Hepatocyte (in vitro differentiated cells): ENCODE data around the gene CTNNA3. TPM values are rescaled to one million over a fixed set of nuclear protein-coding genes. Genes with fewer than 3 reads are reported as not detected.

Experiments used
- DNase-seq: peaks from one replicate; pipeline ENCODE4 v3.0.0-alpha.2; 2016; ENCODE audit warnings: low spot score
- H2AFZ ChIP-seq: fragments of 200-600 bp; sonication (generic); 2 replicates; pipeline ENCODE4 v1.6.0; 2016; ENCODE audit warnings: antibody characterized with exemption, mild to moderate bottlenecking
- H3K27ac ChIP-seq: fragments of 200-600 bp; sonication (generic); 2 replicates; pipeline ENCODE4 v1.5.1; 2016; ENCODE audit warnings: mild to moderate bottlenecking
- H3K27me3 ChIP-seq: fragments of 200-600 bp; sonication (generic); 2 replicates; pipeline ENCODE4 v1.6.1; 2016
- H3K36me3 ChIP-seq: fragments of 200-600 bp; sonication (generic); replicated peaks from 2 replicates; pipeline ENCODE4 v1.5.1; 2016; ENCODE audit warnings: low read depth; ENCODE audit not compliant: insufficient read depth
- H3K4me1 ChIP-seq: fragments of 200-600 bp; sonication (generic); 2 replicates; pipeline ENCODE4 v1.5.1; 2016; ENCODE audit warnings: mild to moderate bottlenecking, moderate library complexity; ENCODE audit not compliant: insufficient read depth
- H3K4me2 ChIP-seq: fragments of 200-600 bp; sonication (generic); 2 replicates; pipeline ENCODE4 v1.6.0; 2016
- H3K4me3 ChIP-seq: fragments of 200-600 bp; sonication (generic); 2 replicates; pipeline ENCODE4 v1.5.1; 2016; ENCODE audit warnings: mild to moderate bottlenecking
- H3K79me2 ChIP-seq: fragments of 200-600 bp; sonication (generic); 2 replicates; pipeline ENCODE4 v1.6.0; 2017; ENCODE audit warnings: mild to moderate bottlenecking
- H3K9me2 ChIP-seq: fragments of 200-600 bp; sonication (generic); replicated peaks from 2 replicates; pipeline ENCODE4 v1.6.0; 2017; ENCODE audit warnings: mild to moderate bottlenecking; ENCODE audit not compliant: insufficient read depth
- H3K9me3 ChIP-seq: fragments of 200-600 bp; sonication (generic); 2 replicates; pipeline ENCODE4 v1.5.1; 2016; ENCODE audit warnings: low read depth, mild to moderate bottlenecking
- H4K20me1 ChIP-seq: fragments of 200-600 bp; sonication (generic); 2 replicates; pipeline ENCODE4 v1.6.0; 2016; ENCODE audit warnings: mild to moderate bottlenecking; ENCODE audit not compliant: insufficient read depth, poor library complexity, severe bottlenecking
- EZH2 ChIP-seq: fragments of 200-600 bp; sonication (generic); IDR thresholded peaks from 2 replicates; pipeline ENCODE4 v1.6.1; 2016; ENCODE audit warnings: antibody characterized with exemption, mild to moderate bottlenecking, borderline replicate concordance
- EZH2phosphoT487 ChIP-seq: fragments of 200-600 bp; sonication (generic); IDR thresholded peaks from one replicate; pipeline ENCODE4 v1.6.1; 2018; ENCODE audit warnings: antibody characterized with exemption, mild to moderate bottlenecking, low read depth, moderate library complexity; ENCODE audit not compliant: unreplicated experiment, severe bottlenecking
- WGBS: methylation state at CpG from one replicate; pipeline ENCODE4 v1.1.6; 2016; ENCODE audit warnings: low lambda C conversion rate; ENCODE audit errors: missing lambda C conversion rate; 5-methylcytosine and 5-hydroxymethylcytosine counted together
- polyA plus RNA-seq: library from polyadenylated mRNA; unstranded; fragments of >200 nt; fragmentation: Nextera tagmentation; extraction: Ambion mirVana; gene quantifications from 2 replicates; pipeline ENCODE4 v1.2.1, GENCODE V29; 2016
- total RNA-seq: library from RNA; depleted of rRNA; stranded (reverse); fragments of >200 nt; gene quantifications from 2 replicates; pipeline ENCODE4 v1.2.3, GENCODE V29; 2014
- TF ChIP-seq, protein P1 (sequence below): fragments of 200-600 bp; sonication (generic); IDR thresholded peaks from 2 replicates; pipeline ENCODE4 v1.5.1; 2016; ENCODE audit warnings: antibody characterized with exemption, mild to moderate bottlenecking; ENCODE audit not compliant: poor library complexity

CTNNA3 gene
- total and polyA plus RNA-seq, 2 experiments from 2014 or later, result 12.9 to 25.9 TPM

DNA sequence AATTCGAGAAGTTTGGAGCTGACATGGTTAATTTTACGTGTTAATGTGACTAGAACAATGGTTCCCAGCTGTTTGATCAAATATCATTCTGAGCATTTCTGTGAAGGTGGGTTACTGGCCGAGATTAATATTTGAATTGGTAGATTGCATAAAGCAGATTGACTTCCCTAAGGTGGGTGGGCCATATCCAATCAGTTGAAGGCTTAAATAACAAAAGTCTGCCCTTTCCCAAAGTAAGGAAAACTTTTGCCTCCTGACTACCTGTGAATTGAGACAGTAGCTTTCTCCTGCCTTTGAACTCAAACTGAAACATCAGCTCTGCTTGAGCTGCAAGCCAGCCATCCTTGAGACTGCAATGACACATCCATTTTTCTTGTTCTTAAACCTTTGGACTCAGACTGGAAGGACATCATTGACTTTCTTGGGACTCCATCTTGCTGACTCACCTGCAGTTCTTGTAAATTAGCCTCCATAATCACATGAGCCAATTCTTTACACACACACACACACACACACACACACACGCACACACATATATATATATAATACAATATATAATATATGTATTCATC is 833.2 kb downstream of the CTNNA3 start:
- Histone ChIP-seq H3K9me3 (no peaks in the 10 kb centered on the region), H3K79me2 (no peaks in the 10 kb centered on the region), H2AFZ (no peak overlapping the region), H3K27ac (peak overlapping the region; percentile 32), H3K27me3 (no peaks in the 10 kb centered on the region), H3K4me3 (no peak overlapping the region), H3K4me2 (no peak overlapping the region), H3K36me3 (no peaks in the 10 kb centered on the region), H4K20me1 (no peaks in the 10 kb centered on the region), H3K4me1 (no peaks in the 10 kb centered on the region), H3K9me2 (no peaks in the 10 kb centered on the region)
- peak; percentile 32 for DNase-seq
- no peak for TF ChIP-seq EZH2
- no peak for TF ChIP-seq EZH2phosphoT487
- TF ChIP-seq, protein P1, sequence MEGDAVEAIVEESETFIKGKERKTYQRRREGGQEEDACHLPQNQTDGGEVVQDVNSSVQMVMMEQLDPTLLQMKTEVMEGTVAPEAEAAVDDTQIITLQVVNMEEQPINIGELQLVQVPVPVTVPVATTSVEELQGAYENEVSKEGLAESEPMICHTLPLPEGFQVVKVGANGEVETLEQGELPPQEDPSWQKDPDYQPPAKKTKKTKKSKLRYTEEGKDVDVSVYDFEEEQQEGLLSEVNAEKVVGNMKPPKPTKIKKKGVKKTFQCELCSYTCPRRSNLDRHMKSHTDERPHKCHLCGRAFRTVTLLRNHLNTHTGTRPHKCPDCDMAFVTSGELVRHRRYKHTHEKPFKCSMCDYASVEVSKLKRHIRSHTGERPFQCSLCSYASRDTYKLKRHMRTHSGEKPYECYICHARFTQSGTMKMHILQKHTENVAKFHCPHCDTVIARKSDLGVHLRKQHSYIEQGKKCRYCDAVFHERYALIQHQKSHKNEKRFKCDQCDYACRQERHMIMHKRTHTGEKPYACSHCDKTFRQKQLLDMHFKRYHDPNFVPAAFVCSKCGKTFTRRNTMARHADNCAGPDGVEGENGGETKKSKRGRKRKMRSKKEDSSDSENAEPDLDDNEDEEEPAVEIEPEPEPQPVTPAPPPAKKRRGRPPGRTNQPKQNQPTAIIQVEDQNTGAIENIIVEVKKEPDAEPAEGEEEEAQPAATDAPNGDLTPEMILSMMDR, result no peak
- WGBS, result 89% methylated on average over 4 of the region's 4 CpGs

DNA sequence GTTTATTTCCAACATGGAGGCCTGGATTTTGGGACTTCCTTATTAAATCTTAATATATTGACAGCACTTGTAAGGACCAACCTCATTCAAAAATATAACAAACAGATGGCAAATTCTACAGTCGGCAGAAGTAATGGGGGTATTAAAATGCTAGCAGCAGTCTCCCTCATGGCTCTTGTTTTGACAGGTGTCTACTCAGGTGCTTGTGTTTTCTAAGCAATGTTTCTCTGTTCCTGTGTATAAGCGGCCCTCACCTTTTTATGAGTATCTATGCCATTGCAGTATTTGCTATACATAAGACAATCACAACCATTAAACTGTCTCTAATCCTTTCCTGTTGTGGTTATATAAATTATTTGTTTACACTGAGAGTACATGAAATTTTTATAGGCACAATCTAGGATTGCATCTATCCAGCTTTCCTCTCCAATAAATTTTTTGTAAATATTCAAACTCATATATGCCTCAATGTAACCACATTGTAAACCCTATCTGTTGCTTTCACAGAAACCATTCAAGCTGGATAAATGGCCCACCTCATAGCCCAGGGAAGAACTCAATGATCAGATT is 835.5 kb downstream of the CTNNA3 start:
- Histone ChIP-seq H3K36me3 (no peaks in the 10 kb centered on the region), H2AFZ (no peak overlapping the region), H3K4me2 (no peak overlapping the region), H3K27ac (no peak overlapping the region), H3K79me2 (no peaks in the 10 kb centered on the region), H3K4me1 (no peaks in the 10 kb centered on the region), H3K27me3 (no peaks in the 10 kb centered on the region), H3K9me3 (no peaks in the 10 kb centered on the region), H4K20me1 (no peaks in the 10 kb centered on the region), H3K9me2 (no peaks in the 10 kb centered on the region), H3K4me3 (no peak overlapping the region)
- 56% methylated on average over 2 of the region's 2 CpGs for WGBS
- DNase-seq, result no peak
- TF ChIP-seq EZH2phosphoT487 (no peak), EZH2 (no peak)
- TF ChIP-seq, protein P1, result no peak

DNA sequence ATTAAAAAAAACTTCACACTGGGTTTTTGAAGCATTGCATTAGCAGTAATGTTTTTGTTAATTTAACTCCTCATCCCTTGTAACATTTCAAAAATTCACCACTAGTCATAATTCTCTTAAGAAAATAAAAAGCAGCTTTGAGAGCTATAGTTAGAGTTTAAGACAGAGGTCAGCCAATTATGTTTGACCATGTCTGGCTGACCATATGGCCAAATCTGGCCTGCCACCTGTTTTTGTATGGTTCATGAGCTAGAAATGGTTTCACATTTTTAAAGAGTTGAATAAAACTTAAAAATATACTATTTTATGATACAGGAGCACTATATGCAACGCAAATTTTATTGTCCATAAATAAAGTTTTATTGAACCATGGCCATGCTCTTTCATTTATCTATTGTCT is 843.2 kb downstream of the CTNNA3 start:
- H3K36me3 ChIP-seq, result no peaks in the 10 kb centered on the region
- DNase-seq, result no peak
- no peak for TF ChIP-seq EZH2phosphoT487
- no peak overlapping the region for H3K4me3 ChIP-seq
- no peak overlapping the region for H3K4me2 ChIP-seq
- WGBS, result 82% methylated on average over 1 of the region's 1 CpG
- no peaks in the 10 kb centered on the region for H3K9me2 ChIP-seq
- H3K27ac ChIP-seq, result no peak overlapping the region
- H3K9me3 ChIP-seq, result no peaks in the 10 kb centered on the region
- no peaks in the 10 kb centered on the region for H3K4me1 ChIP-seq
- H4K20me1 ChIP-seq, result no peaks in the 10 kb centered on the region
- H3K27me3 ChIP-seq, result no peaks in the 10 kb centered on the region
- no peaks in the 10 kb centered on the region for H3K79me2 ChIP-seq
- no peak overlapping the region for H2AFZ ChIP-seq

DNA sequence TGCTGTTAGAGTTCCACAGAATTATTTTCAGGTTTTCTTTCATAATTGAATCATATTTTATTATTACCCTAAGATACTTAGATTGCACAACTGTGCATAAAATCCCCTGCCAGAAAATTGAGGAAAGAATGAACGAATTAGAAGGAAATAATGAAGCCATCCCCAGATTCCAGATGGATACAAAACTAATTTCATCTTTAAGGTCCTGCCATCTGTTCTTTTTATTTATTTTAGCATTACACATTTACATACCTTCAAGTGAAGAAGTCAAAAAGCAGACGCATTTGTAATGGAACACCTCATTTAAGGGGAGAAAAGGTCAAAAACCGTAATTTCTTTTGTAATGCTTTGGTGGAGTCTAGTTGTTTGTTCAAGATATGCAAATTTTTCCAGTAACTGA is 847.1 kb downstream of the CTNNA3 start:
- DNase-seq, result no peak
- Histone ChIP-seq H3K9me2 (no peaks in the 10 kb centered on the region), H2AFZ (no peak overlapping the region), H3K27me3 (no peaks in the 10 kb centered on the region), H3K4me2 (no peak overlapping the region), H3K79me2 (no peaks in the 10 kb centered on the region), H3K27ac (no peak overlapping the region), H3K36me3 (no peaks in the 10 kb centered on the region), H3K4me1 (no peaks in the 10 kb centered on the region), H3K4me3 (no peak overlapping the region), H4K20me1 (no peaks in the 10 kb centered on the region), H3K9me3 (no peaks in the 10 kb centered on the region)
- TF ChIP-seq EZH2phosphoT487, result no peak
- TF ChIP-seq, protein P1, result no peak
- no peak for TF ChIP-seq EZH2
- 75% methylated on average over 3 of the region's 3 CpGs for WGBS
